CD4-positive, alpha-beta T cell (primary cell): ENCODE measurements around the gene CERK. TPM values are rescaled to one million over a fixed set of nuclear protein-coding genes. Genes with fewer than 3 reads are reported as not detected.
A peak's percentile ranks its signal among the peaks of the same experiment; 100 is the strongest.

Experiments used
- ATAC-seq: fragments of 200-7000 bp; cut with Tn5 transposase; one replicate; pipeline ENCODE4 v1.10.0; 2022; ENCODE audit warnings: mild to moderate bottlenecking; ENCODE audit not compliant: poor library complexity
- CTCF ChIA-PET: fragments of 350-600 bp; sonication (Branson Sonifier 250); formaldehyde crosslinking; loops from one replicate; lab custom pipeline; 2021; ENCODE audit warnings: antibody characterized with exemption, inconsistent platforms; lab: Charles Lee
- POLR2A ChIA-PET: fragments of 350-600 bp; sonication (Branson Sonifier 250); formaldehyde crosslinking; loops from one replicate; lab custom pipeline; 2021; ENCODE audit warnings: antibody characterized with exemption, inconsistent platforms; lab: Charles Lee
- DNase-seq, 14 experiments: peaks; one replicate each; pipeline ENCODE4 v3.0.0-alpha.2; 2013 to 2020; ENCODE audit warnings: mixed read lengths in 2 of 14
- H3K27ac ChIP-seq, 2 donors: one replicate each; pipeline versions ENCODE4 v1.5.1 to v1.7.0; 2013; ENCODE audit warnings: low read length in 2 of 2, low read depth in 1 of 2, mild to moderate bottlenecking in 1 of 2
- H3K27me3 ChIP-seq, 2 experiments: 1 replicate in 1 of 2; 2 replicates in 1 of 2; pipeline versions ENCODE4 v1.6.1 to v1.7.0; 2013; ENCODE audit warnings: low read length in 2 of 2, control low read depth in 1 of 2, mild to moderate bottlenecking in 1 of 2, moderate library complexity in 1 of 2; ENCODE audit not compliant: insufficient read depth in 2 of 2, control insufficient read depth in 1 of 2
- H3K36me3 ChIP-seq: one replicate; pipeline ENCODE4 v1.6.1; 2013; ENCODE audit warnings: low read length, control low read depth; ENCODE audit not compliant: insufficient read depth
- H3K4me1 ChIP-seq: one replicate; pipeline ENCODE4 v1.6.1; 2013; ENCODE audit warnings: low read length, control low read depth; ENCODE audit not compliant: insufficient read depth
- H3K4me3 ChIP-seq: one replicate; pipeline ENCODE4 v1.5.1; 2013; ENCODE audit warnings: mild to moderate bottlenecking, low read length, moderate library complexity
- H3K9me3 ChIP-seq, 2 experiments: 1 replicate in 1 of 2; 2 replicates in 1 of 2; pipeline versions ENCODE4 v1.6.1 to v1.7.0; 2013; ENCODE audit warnings: low read length in 2 of 2, mild to moderate bottlenecking in 2 of 2, control low read depth in 1 of 2, moderate library complexity in 1 of 2; ENCODE audit not compliant: control insufficient read depth in 1 of 2, insufficient read depth in 1 of 2
- H3K27ac Mint-ChIP-seq: one replicate; pipeline ENCODE4 v1.8.0; 2020; ENCODE audit warnings: mixed read lengths
- H3K27me3 Mint-ChIP-seq: one replicate; pipeline ENCODE4 v1.8.0; 2021; ENCODE audit warnings: mixed read lengths
- H3K36me3 Mint-ChIP-seq: one replicate; pipeline ENCODE4 v1.8.0; 2021; ENCODE audit warnings: low read depth, mixed read lengths
- H3K4me1 Mint-ChIP-seq: one replicate; pipeline ENCODE4 v1.8.0; 2021; ENCODE audit warnings: low read depth, mixed read lengths
- H3K4me3 Mint-ChIP-seq: one replicate; pipeline ENCODE4 v1.8.0; 2020; ENCODE audit warnings: mild to moderate bottlenecking, mixed read lengths
- H3K9me3 Mint-ChIP-seq: one replicate; pipeline ENCODE4 v1.8.0; 2020; ENCODE audit warnings: mixed read lengths
- CTCF ChIP-seq: fragments of 200-600 bp; IDR thresholded peaks from one replicate; pipeline ENCODE4 v1.8.0; 2022; ENCODE audit warnings: antibody characterized with exemption, mild to moderate bottlenecking
- intact Hi-C, 2 experiments: fragments of 100-400 bp; cut with DNase I in 1 of 2; cut with micrococcal nuclease in 1 of 2; formaldehyde crosslinking; loops; one replicate each; pipeline versions ENCODE4 v1.15.1 to v1.9.0; 2023 to 2025; cut with DNase I, micrococcal nuclease
- total RNA-seq, 174 experiments: library from RNA in 2 of 174; stranded (reverse) in 2 of 174; gene quantifications; one replicate each; pipeline ENCODE4 v1.2.3 and lab custom pipeline; 2021 to 2026

CERK gene
- total RNA-seq, 2 experiments from 2014 or later, result 84.6 to 88.5 TPM

- H3K27me3 Mint-ChIP-seq, result no peaks in the 10 kb centered on the region
- intact Hi-C loops, result loop anchor here in 1 of 2 experiments (5.0 kb wide), 1 partner anchor 65 kb away; no protein-coding TSS in a partner anchor
- no peak for DNase-seq
- Histone ChIP-seq H3K27me3 (no peaks in the 10 kb centered on the region), H3K4me1 (peaks cover 54% of the 10 kb centered on the region), H3K27ac (no peak overlapping the region), H3K36me3 (peaks cover 7% of the 10 kb centered on the region), H3K9me3 (no peaks in the 10 kb centered on the region), H3K4me3 (no peak overlapping the region)
- H3K4me3 Mint-ChIP-seq, result no peak overlapping the region
- CTCF ChIA-PET, result no interaction called here
- no peaks in the 10 kb centered on the region for H3K9me3 Mint-ChIP-seq
- no peak for TF ChIP-seq CTCF
- POLR2A ChIA-PET, result no interaction called here
- H3K36me3 Mint-ChIP-seq, result peaks cover 6% of the 10 kb centered on the region
- peak overlapping the region; percentile 98 for H3K27ac Mint-ChIP-seq
- peaks cover 21% of the 10 kb centered on the region for H3K4me1 Mint-ChIP-seq
- no peak for ATAC-seq
These were observed 61.2 kb downstream of the CERK start for GRCh38 chr22:46676881-46677280.

- Histone ChIP-seq H3K36me3 (peaks cover 7% of the 10 kb centered on the region), H3K9me3 (no peaks in the 10 kb centered on the region), H3K4me3 (no peak overlapping the region), H3K27ac (no peak overlapping the region), H3K4me1 (peaks cover 54% of the 10 kb centered on the region), H3K27me3 (no peaks in the 10 kb centered on the region)
- Mint-ChIP-seq H3K9me3 (no peaks in the 10 kb centered on the region), H3K27ac (peak overlapping the region; percentile 98), H3K4me3 (no peak overlapping the region), H3K27me3 (no peaks in the 10 kb centered on the region), H3K36me3 (peaks cover 6% of the 10 kb centered on the region), H3K4me1 (peaks cover 21% of the 10 kb centered on the region)
- ChIA-PET CTCF (no interaction called here), POLR2A (no interaction called here)
- intact Hi-C loops, result loop anchor here in 1 of 2 experiments (5.0 kb wide), 1 partner anchor 64 kb away; no protein-coding TSS in a partner anchor
- ATAC-seq (no peak), DNase-seq (no peak)
- no peak for TF ChIP-seq CTCF
These were observed 61.6 kb downstream of the CERK start for GRCh38 chr22:46676479-46676878.

GRCh38 chr22:46675938-46676337 is 62.1 kb downstream of the CERK start:
- Histone ChIP-seq H3K36me3 (peaks cover 7% of the 10 kb centered on the region), H3K27me3 (no peaks in the 10 kb centered on the region), H3K4me3 (no peak overlapping the region), H3K27ac (no peak overlapping the region), H3K4me1 (peaks cover 54% of the 10 kb centered on the region), H3K9me3 (no peaks in the 10 kb centered on the region)
- ChIA-PET CTCF (no interaction called here), POLR2A (no interaction called here)
- no peak for DNase-seq
- H3K4me1 Mint-ChIP-seq, result peaks cover 21% of the 10 kb centered on the region
- intact Hi-C loops, result loop anchor here (2.0 to 5.0 kb wide), 2 partner anchors 63 to 64 kb away; partner anchors contain the start of gene CERK (in 1 of the 2)
- peak overlapping the region; percentile 98 for H3K27ac Mint-ChIP-seq
- no peak for ATAC-seq
- no peaks in the 10 kb centered on the region for H3K27me3 Mint-ChIP-seq
- H3K4me3 Mint-ChIP-seq, result no peak overlapping the region
- TF ChIP-seq CTCF, result no peak
- peaks cover 6% of the 10 kb centered on the region for H3K36me3 Mint-ChIP-seq
- no peaks in the 10 kb centered on the region for H3K9me3 Mint-ChIP-seq
